Trophoblast cell (in vitro differentiated cells and primary cell): ENCODE measurements around the gene CUBN.

ENCODE experiments used
- DNase-seq, 2 donors: peaks; one replicate each; pipeline ENCODE4 v3.0.0-alpha.2; 2016
- H2AFZ ChIP-seq: 2 replicates; pipeline ENCODE4 v1.6.1; 2013; ENCODE audit warnings: low read length, moderate library complexity, mild to moderate bottlenecking; ENCODE audit not compliant: insufficient read depth, poor library complexity
- H2AK5ac ChIP-seq: 2 replicates; pipeline ENCODE4 v1.6.1; 2013; ENCODE audit warnings: mild to moderate bottlenecking, low read length
- H2BK120ac ChIP-seq: 2 replicates; pipeline ENCODE4 v1.6.1; 2013; ENCODE audit warnings: low read length, mild to moderate bottlenecking, moderate library complexity; ENCODE audit not compliant: insufficient read depth, poor library complexity
- H2BK12ac ChIP-seq: 2 replicates; pipeline ENCODE4 v1.6.1; 2013; ENCODE audit warnings: mild to moderate bottlenecking, low read length, moderate library complexity
- H2BK5ac ChIP-seq: 2 replicates; pipeline ENCODE4 v1.6.1; 2013; ENCODE audit warnings: low read length, low read depth, moderate library complexity, mild to moderate bottlenecking; ENCODE audit not compliant: poor library complexity
- H3K14ac ChIP-seq: 2 replicates; pipeline ENCODE4 v1.6.1; 2013; ENCODE audit warnings: mild to moderate bottlenecking, low read length
- H3K18ac ChIP-seq: 2 replicates; pipeline ENCODE4 v1.6.1; 2013; ENCODE audit warnings: mild to moderate bottlenecking, low read length
- H3K23ac ChIP-seq: 2 replicates; pipeline ENCODE4 v1.6.1; 2013; ENCODE audit warnings: low read length
- H3K27ac ChIP-seq: 2 replicates; pipeline ENCODE4 v1.5.1; 2013; ENCODE audit warnings: low read depth, mild to moderate bottlenecking, inconsistent platforms, low read length, moderate library complexity
- H3K27me3 ChIP-seq: 2 replicates; pipeline ENCODE4 v1.6.1; 2013; ENCODE audit warnings: inconsistent platforms, mild to moderate bottlenecking, low read length, moderate library complexity; ENCODE audit not compliant: insufficient read depth
- H3K36me3 ChIP-seq, 2 experiments: 1 replicate in 1 of 2; 2 replicates in 1 of 2; pipeline ENCODE4 v1.6.1; 2013; ENCODE audit warnings: low read length in 2 of 2, mild to moderate bottlenecking in 2 of 2, moderate library complexity in 1 of 2; ENCODE audit not compliant: insufficient read depth in 2 of 2, control insufficient read depth in 1 of 2
- H3K4ac ChIP-seq: 2 replicates; pipeline ENCODE4 v1.6.1; 2013; ENCODE audit warnings: low read depth, mild to moderate bottlenecking, low read length, moderate library complexity
- H3K4me1 ChIP-seq, 2 experiments: 1 replicate in 1 of 2; 2 replicates in 1 of 2; pipeline ENCODE4 v1.6.1; 2013; ENCODE audit warnings: low read length in 2 of 2, mild to moderate bottlenecking in 2 of 2, moderate library complexity in 1 of 2; ENCODE audit not compliant: insufficient read depth in 2 of 2, control insufficient read depth in 1 of 2
- H3K4me2 ChIP-seq: 2 replicates; pipeline ENCODE4 v1.6.1; 2013; ENCODE audit warnings: inconsistent platforms, mild to moderate bottlenecking, low read length, moderate library complexity
- H3K4me3 ChIP-seq: 2 replicates; pipeline ENCODE4 v1.5.1; 2013; ENCODE audit warnings: mild to moderate bottlenecking, low read depth, low read length, inconsistent platforms
- H3K79me1 ChIP-seq: one replicate; pipeline ENCODE4 v1.6.1; 2013; ENCODE audit warnings: low read length
- H3K79me2 ChIP-seq: 2 replicates; pipeline ENCODE4 v1.6.1; 2013; ENCODE audit warnings: low read length, mild to moderate bottlenecking; ENCODE audit not compliant: control insufficient read depth, insufficient read depth, poor library complexity
- H3K9ac ChIP-seq: 2 replicates; pipeline ENCODE4 v1.6.1; 2013; ENCODE audit warnings: mild to moderate bottlenecking, low read length
- H3K9me3 ChIP-seq: 2 replicates; pipeline ENCODE4 v1.6.1; 2013; ENCODE audit warnings: low read depth, mild to moderate bottlenecking, control low read depth, inconsistent platforms, low read length; ENCODE audit not compliant: insufficient read depth
- H4K12ac ChIP-seq: 2 replicates; pipeline ENCODE4 v1.6.1; 2013; ENCODE audit warnings: low read depth, mild to moderate bottlenecking, low read length, moderate library complexity
- H4K8ac ChIP-seq: 2 replicates; pipeline ENCODE4 v1.6.1; 2013; ENCODE audit warnings: low read depth, mild to moderate bottlenecking, low read length, moderate library complexity
- H4K91ac ChIP-seq: one replicate; pipeline ENCODE4 v1.6.1; 2013; ENCODE audit warnings: low read depth, mild to moderate bottlenecking, low read length, moderate library complexity
- WGBS: extraction: QIAGEN DNeasy Blood & Tissue Kit; methylation state at CpG from one replicate; pipeline ENCODE4 v1.1.7; 2013; ENCODE audit warnings: missing lambda C conversion rate; ENCODE audit not compliant: insufficient read length, insufficient coverage; ENCODE audit errors: extremely low coverage; 5-methylcytosine and 5-hydroxymethylcytosine counted together

CUBN gene

GRCh38 chr10:16794005-16794404 lies 335.6 kb downstream of the CUBN start:
- Histone ChIP-seq H3K4ac (no peak overlapping the region), H2BK12ac (no peak overlapping the region), H3K9ac (no peak overlapping the region), H3K27me3 (no peaks in the 10 kb centered on the region), H2BK120ac (no peak overlapping the region), H3K4me2 (no peak overlapping the region), H3K27ac (no peak overlapping the region), H2BK5ac (no peak overlapping the region), H4K91ac (no peak overlapping the region), H3K14ac (no peak overlapping the region), H3K79me1 (no peaks in the 10 kb centered on the region), H3K36me3 (no peaks in the 10 kb centered on the region), H3K18ac (no peak overlapping the region), H4K8ac (no peak overlapping the region), H3K23ac (no peak overlapping the region), H2AFZ (no peak overlapping the region), H4K12ac (no peak overlapping the region), H3K9me3 (no peaks in the 10 kb centered on the region), H2AK5ac (no peak overlapping the region), H3K4me3 (no peak overlapping the region), H3K79me2 (no peaks in the 10 kb centered on the region), H3K4me1 (peaks cover 0 to 7% of the 10 kb centered on the region in 2 experiments)
- DNase-seq: no peak
- no CpG with 5 or more reads among the region's 1 CpG for WGBS

GRCh38 chr10:16792675-16793074 lies 336.9 kb downstream of the CUBN start:
- no peak overlapping the region for H3K9ac ChIP-seq
- H4K91ac ChIP-seq: no peak overlapping the region
- no peak overlapping the region for H3K4me2 ChIP-seq
- no CpG with 5 or more reads among the region's 8 CpGs for WGBS
- no peak overlapping the region for H3K27ac ChIP-seq
- no peak overlapping the region for H4K12ac ChIP-seq
- H3K79me2 ChIP-seq: no peaks in the 10 kb centered on the region
- H3K79me1 ChIP-seq: no peaks in the 10 kb centered on the region
- H2BK120ac ChIP-seq: no peak overlapping the region
- peaks cover 0 to 7% of the 10 kb centered on the region in 2 experiments for H3K4me1 ChIP-seq
- H3K9me3 ChIP-seq: no peaks in the 10 kb centered on the region
- H2AK5ac ChIP-seq: no peak overlapping the region
- no peaks in the 10 kb centered on the region for H3K27me3 ChIP-seq
- peak; percentile 16 to 46 for DNase-seq
- H3K4ac ChIP-seq: no peak overlapping the region
- no peak overlapping the region for H3K18ac ChIP-seq
- no peak overlapping the region for H3K4me3 ChIP-seq
- no peak overlapping the region for H4K8ac ChIP-seq
- H2BK12ac ChIP-seq: no peak overlapping the region
- no peak overlapping the region for H3K14ac ChIP-seq
- H3K36me3 ChIP-seq: no peaks in the 10 kb centered on the region
- no peak overlapping the region for H2AFZ ChIP-seq
- H2BK5ac ChIP-seq: no peak overlapping the region
- H3K23ac ChIP-seq: no peak overlapping the region

DNA sequence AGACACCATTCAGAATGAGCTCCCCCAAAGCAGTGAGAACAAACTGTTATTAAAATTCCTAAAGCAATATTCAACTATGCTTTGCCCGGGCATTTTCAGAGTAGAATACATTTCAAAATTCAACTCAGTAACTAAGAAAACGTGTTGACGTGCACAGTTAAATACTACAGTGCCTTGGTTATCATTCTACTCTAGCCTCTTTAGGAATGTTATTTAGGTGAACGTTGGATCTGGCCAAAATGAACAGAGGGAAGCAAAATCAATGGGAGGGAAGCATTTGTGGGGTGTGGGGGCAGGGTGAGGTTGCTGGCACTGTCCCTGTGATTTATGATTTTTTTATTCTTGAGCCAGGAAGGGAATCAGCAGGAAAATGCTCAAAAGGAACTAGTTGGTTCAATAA lies 339.8 kb downstream of the CUBN start:
- no peak overlapping the region for H2BK5ac ChIP-seq
- no peak overlapping the region for H2BK120ac ChIP-seq
- no peaks in the 10 kb centered on the region for H3K79me2 ChIP-seq
- no CpG with 5 or more reads among the region's 4 CpGs for WGBS
- no peak overlapping the region for H2AFZ ChIP-seq
- no peaks in the 10 kb centered on the region for H3K79me1 ChIP-seq
- no peak overlapping the region for H4K91ac ChIP-seq
- H3K18ac ChIP-seq: no peak overlapping the region
- H3K27me3 ChIP-seq: no peaks in the 10 kb centered on the region
- H3K9ac ChIP-seq: no peak overlapping the region
- no peaks in the 10 kb centered on the region for H3K9me3 ChIP-seq
- no peak overlapping the region for H3K4me3 ChIP-seq
- H4K12ac ChIP-seq: no peak overlapping the region
- no peaks in the 10 kb centered on the region for H3K36me3 ChIP-seq
- no peak overlapping the region for H2AK5ac ChIP-seq
- no peak overlapping the region for H3K4ac ChIP-seq
- H3K4me2 ChIP-seq: no peak overlapping the region
- H3K14ac ChIP-seq: no peak overlapping the region
- peaks cover 0 to 7% of the 10 kb centered on the region in 2 experiments for H3K4me1 ChIP-seq
- H4K8ac ChIP-seq: no peak overlapping the region
- H2BK12ac ChIP-seq: no peak overlapping the region
- no peak for DNase-seq
- H3K23ac ChIP-seq: no peak overlapping the region
- H3K27ac ChIP-seq: no peak overlapping the region

- no peak overlapping the region for H3K23ac ChIP-seq
- no peak overlapping the region for H3K18ac ChIP-seq
- H4K12ac ChIP-seq: no peak overlapping the region
- H3K4me3 ChIP-seq: no peak overlapping the region
- no peak overlapping the region for H3K14ac ChIP-seq
- no peak for DNase-seq
- H2BK120ac ChIP-seq: no peak overlapping the region
- H2BK5ac ChIP-seq: no peak overlapping the region
- no peak overlapping the region for H2AFZ ChIP-seq
- no peaks in the 10 kb centered on the region for H3K79me2 ChIP-seq
- H3K9ac ChIP-seq: no peak overlapping the region
- WGBS: no CpG with 5 or more reads among the region's 7 CpGs
- H3K4ac ChIP-seq: no peak overlapping the region
- no peak overlapping the region for H4K91ac ChIP-seq
- no peak overlapping the region for H3K4me2 ChIP-seq
- no peaks in the 10 kb centered on the region for H3K27me3 ChIP-seq
- no peaks in the 10 kb centered on the region for H3K9me3 ChIP-seq
- H2BK12ac ChIP-seq: no peak overlapping the region
- H3K4me1 ChIP-seq: peaks cover 0 to 7% of the 10 kb centered on the region in 2 experiments
- H3K36me3 ChIP-seq: no peaks in the 10 kb centered on the region
- H3K79me1 ChIP-seq: no peaks in the 10 kb centered on the region
- no peak overlapping the region for H3K27ac ChIP-seq
- no peak overlapping the region for H2AK5ac ChIP-seq
- no peak overlapping the region for H4K8ac ChIP-seq
These were observed 340.4 kb downstream of the CUBN start for GRCh38 chr10:16789261-16789660.
